Glutamatergic neuron (in vitro differentiated cells): ENCODE measurements around the gene LCT. TPM values are rescaled to one million over a fixed set of nuclear protein-coding genes. Genes with fewer than 3 reads are reported as not detected.

Experiments used
- DNase-seq: peaks from one replicate; pipeline ENCODE4 v3.0.0; 2022
- H3K27ac Mint-ChIP-seq: one replicate; pipeline ENCODE4 v1.8.0; 2020; ENCODE audit warnings: mild to moderate bottlenecking, mixed read lengths, inconsistent platforms; ENCODE audit not compliant: unreplicated experiment
- H3K27me3 Mint-ChIP-seq: one replicate; pipeline ENCODE4 v1.8.0; 2020; ENCODE audit warnings: mild to moderate bottlenecking, moderate library complexity, mixed read lengths, inconsistent platforms; ENCODE audit not compliant: unreplicated experiment
- H3K36me3 Mint-ChIP-seq: one replicate; pipeline ENCODE4 v1.8.0; 2020; ENCODE audit warnings: mild to moderate bottlenecking, mixed read lengths, inconsistent platforms; ENCODE audit not compliant: unreplicated experiment
- H3K4me1 Mint-ChIP-seq: one replicate; pipeline ENCODE4 v1.8.0; 2020; ENCODE audit warnings: mild to moderate bottlenecking, low read depth, mixed read lengths, inconsistent platforms; ENCODE audit not compliant: unreplicated experiment
- H3K4me3 Mint-ChIP-seq: one replicate; pipeline ENCODE4 v1.8.0; 2020; ENCODE audit warnings: mild to moderate bottlenecking, mixed read lengths, inconsistent platforms; ENCODE audit not compliant: unreplicated experiment
- H3K9me3 Mint-ChIP-seq: one replicate; pipeline ENCODE4 v1.8.0; 2020; ENCODE audit warnings: mild to moderate bottlenecking, moderate library complexity, mixed read lengths, inconsistent platforms; ENCODE audit not compliant: unreplicated experiment
- CTCF ChIP-seq: fragments of 200-600 bp; sonication (generic); IDR thresholded peaks from one replicate; pipeline ENCODE4 v1.5.0; 2021; ENCODE audit not compliant: partially characterized antibody, unreplicated experiment
- total RNA-seq: library from RNA; stranded (reverse); fragmentation: NEBNext Ultra II Directional; extraction: Animal tissue kit (Norgen Biotek cat#: 25700); gene quantifications from one replicate; pipeline ENCODE4 v1.2.1, GENCODE V29; 2021; ENCODE audit not compliant: unreplicated experiment

The LCT gene
- total RNA-seq, 1 donor from 2014 or later: not detected

- no peak for DNase-seq
- TF ChIP-seq CTCF: peak; percentile 27
- peaks cover 6% of the 10 kb centered on the region for H3K4me1 Mint-ChIP-seq
- H3K27me3 Mint-ChIP-seq: no peaks in the 10 kb centered on the region
- no peaks in the 10 kb centered on the region for H3K9me3 Mint-ChIP-seq
- H3K4me3 Mint-ChIP-seq: no peak overlapping the region
- H3K36me3 Mint-ChIP-seq: no peaks in the 10 kb centered on the region
- H3K27ac Mint-ChIP-seq: no peak overlapping the region
These were observed 8.3 kb upstream of the LCT start for GRCh38 chr2:135845257-135845656.

GRCh38 chr2:135844301-135844895 lies 7.4 kb upstream of the LCT start:
- H3K4me1 Mint-ChIP-seq: peaks cover 12% of the 10 kb centered on the region
- H3K4me3 Mint-ChIP-seq: no peak overlapping the region
- no peaks in the 10 kb centered on the region for H3K27me3 Mint-ChIP-seq
- no peak overlapping the region for H3K27ac Mint-ChIP-seq
- no peaks in the 10 kb centered on the region for H3K9me3 Mint-ChIP-seq
- no peaks in the 10 kb centered on the region for H3K36me3 Mint-ChIP-seq
- no peak for DNase-seq
- TF ChIP-seq CTCF: no peak

- Mint-ChIP-seq H3K27me3 (no peaks in the 10 kb centered on the region), H3K4me1 (peaks cover 12% of the 10 kb centered on the region), H3K36me3 (no peaks in the 10 kb centered on the region), H3K9me3 (no peaks in the 10 kb centered on the region), H3K27ac (no peak overlapping the region), H3K4me3 (no peak overlapping the region)
- DNase-seq: no peak
- no peak for TF ChIP-seq CTCF
These were observed 6.7 kb upstream of the LCT start for GRCh38 chr2:135843671-135844070.

- TF ChIP-seq CTCF: no peak
- Mint-ChIP-seq H3K4me3 (no peak overlapping the region), H3K27ac (no peak overlapping the region), H3K4me1 (peaks cover 15% of the 10 kb centered on the region), H3K9me3 (no peaks in the 10 kb centered on the region), H3K36me3 (no peaks in the 10 kb centered on the region), H3K27me3 (no peaks in the 10 kb centered on the region)
- no peak for DNase-seq
These were observed 3.6 kb upstream of the LCT start for GRCh38 chr2:135840601-135841000.

GRCh38 chr2:135839713-135840112 lies 2.7 kb upstream of the LCT start:
- H3K4me3 Mint-ChIP-seq: no peak overlapping the region
- H3K9me3 Mint-ChIP-seq: no peaks in the 10 kb centered on the region
- no peaks in the 10 kb centered on the region for H3K36me3 Mint-ChIP-seq
- no peak for TF ChIP-seq CTCF
- no peak overlapping the region for H3K27ac Mint-ChIP-seq
- no peaks in the 10 kb centered on the region for H3K27me3 Mint-ChIP-seq
- DNase-seq: no peak
- peaks cover 15% of the 10 kb centered on the region for H3K4me1 Mint-ChIP-seq
